Activated CD8-positive, alpha-beta memory T cell treated with anti-CD3 and anti-CD28 coated beads, Interleukin-2, amount 50 U/mL, for 24 hours (primary cell): ENCODE measurements around the gene MYO1B.

Experiments used
- DNase-seq: peaks from one replicate; pipeline ENCODE4 v3.0.0-alpha.2; 2020; ENCODE audit errors: extremely low read depth

The MYO1B gene

GRCh38 chr2:191358325-191359025, 113.3 kb downstream of the MYO1B start:
- no peak for DNase-seq

- no peak for DNase-seq
Measured at GRCh38 chr2:191359133-191359532, 113.9 kb downstream of the MYO1B start.

DNA sequence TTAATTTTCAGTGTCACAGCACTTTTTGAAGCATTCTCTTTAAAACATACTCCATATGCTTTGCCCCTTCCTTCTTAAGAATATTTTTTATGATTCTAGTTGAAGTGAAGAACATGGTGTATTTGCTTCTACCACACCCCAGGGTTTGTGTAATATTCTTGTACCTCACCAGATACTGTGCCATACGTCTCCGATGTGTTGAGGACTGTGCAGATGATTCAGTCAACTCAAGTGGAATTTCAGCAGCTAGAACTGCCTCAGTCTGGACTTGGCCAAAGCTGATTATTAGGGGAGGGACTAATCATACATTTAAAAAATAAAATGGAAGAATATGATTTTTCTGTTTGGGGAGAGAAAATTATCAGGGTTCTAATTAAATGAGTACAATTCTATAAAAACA, 115.7 kb downstream of the MYO1B start:
- no peak for DNase-seq

DNA sequence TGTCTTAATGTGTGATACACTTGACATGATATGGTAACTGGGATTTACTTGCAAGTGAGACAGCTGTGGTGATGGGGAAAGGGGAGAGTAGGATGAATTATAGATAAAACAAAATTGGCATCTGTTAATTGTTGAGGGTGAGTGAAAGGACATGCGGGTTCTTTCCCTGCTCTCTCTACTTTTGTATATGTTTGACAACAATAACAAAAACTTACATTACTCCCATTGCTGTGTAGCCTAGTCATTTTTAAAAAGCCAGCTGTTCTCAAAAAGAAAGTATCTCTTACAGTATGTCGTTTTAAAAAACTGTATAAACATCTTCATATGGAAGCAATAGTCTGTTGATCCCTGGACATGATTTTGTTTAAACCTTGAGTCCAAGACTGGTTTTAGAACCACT, 117.6 kb downstream of the MYO1B start:
- DNase-seq, result no peak

GRCh38 chr2:191363267-191363666, 118.1 kb downstream of the MYO1B start:
- DNase-seq, result no peak

DNA sequence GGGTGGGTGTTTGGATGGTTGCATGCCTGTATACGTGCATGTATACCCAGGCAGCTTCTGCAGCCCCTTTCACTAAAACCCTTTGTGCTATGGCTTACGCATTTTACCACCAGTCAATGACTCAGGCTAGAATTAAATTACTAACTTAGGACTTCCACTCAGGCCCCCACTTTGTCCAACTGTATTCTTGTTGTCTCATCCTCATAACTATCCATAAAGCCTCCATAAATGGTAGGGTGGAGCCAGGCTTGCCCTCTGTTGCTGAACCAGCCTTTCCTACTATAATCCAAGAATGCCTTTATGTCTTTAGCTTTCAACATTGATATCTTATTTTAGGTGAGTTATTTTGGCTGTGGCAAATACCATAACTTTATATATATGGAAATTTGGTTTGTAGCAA, 119.9 kb downstream of the MYO1B start:
- DNase-seq, result no peak

- no peak for DNase-seq
Measured at GRCh38 chr2:191366199-191366598, 121.0 kb downstream of the MYO1B start.

- no peak for DNase-seq
Measured at GRCh38 chr2:191369034-191369433, 123.8 kb downstream of the MYO1B start.

DNA sequence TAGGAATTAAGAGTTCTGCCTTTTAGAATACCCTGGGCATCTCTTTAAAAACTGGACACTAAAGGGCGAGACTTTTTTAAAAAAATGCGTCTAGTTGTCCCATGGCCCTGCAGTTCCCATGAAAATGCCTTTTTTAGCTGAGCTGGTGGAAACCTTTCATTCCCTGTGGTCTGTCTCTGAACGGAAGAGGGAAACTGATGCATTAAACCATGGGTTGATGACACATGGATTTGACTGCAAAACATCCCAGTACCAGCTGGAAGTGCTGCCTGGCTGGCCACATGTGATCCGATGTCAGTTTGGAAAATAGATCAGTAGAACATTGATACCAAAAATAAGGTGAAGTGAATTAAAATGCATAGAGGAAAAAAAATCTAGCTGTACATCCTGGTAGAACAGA, 129.2 kb downstream of the MYO1B start:
- DNase-seq, result no peak

GRCh38 chr2:191374939-191375338, 129.7 kb downstream of the MYO1B start:
- DNase-seq, result no peak

DNA sequence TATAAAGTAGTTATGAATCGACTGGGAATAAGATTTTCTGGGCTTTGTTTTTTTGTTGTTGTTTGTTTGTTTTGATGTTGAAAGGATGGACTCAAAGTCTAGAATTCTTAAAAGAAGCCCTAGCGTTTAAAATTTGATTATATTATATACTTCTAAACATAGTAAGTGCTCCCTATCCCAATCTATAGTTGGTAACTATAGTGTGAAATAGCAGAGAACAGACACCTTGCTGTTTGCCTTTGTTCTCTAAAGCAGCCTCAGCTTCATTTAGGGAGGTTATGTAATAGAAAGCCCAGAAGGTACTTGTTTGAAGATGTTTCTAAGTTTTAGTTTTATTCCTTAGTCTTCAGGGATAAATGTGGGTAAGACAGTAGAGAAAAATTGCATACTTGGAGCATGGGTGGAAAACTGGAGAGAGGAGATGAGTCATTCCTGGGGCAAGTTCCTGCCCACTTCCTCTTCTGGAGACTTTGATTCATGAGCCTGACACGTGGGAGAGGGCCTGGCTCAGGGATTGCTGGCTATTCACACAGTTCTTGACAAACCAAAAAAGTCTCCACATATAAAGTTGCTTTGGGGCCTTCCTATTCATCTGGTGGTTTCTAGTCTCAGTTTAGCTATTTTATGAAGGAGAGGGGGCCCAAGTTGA, 131.9 kb downstream of the MYO1B start:
- DNase-seq, result no peak

- DNase-seq, result no peak
Measured at GRCh38 chr2:191379375-191379774, 134.2 kb downstream of the MYO1B start.

DNA sequence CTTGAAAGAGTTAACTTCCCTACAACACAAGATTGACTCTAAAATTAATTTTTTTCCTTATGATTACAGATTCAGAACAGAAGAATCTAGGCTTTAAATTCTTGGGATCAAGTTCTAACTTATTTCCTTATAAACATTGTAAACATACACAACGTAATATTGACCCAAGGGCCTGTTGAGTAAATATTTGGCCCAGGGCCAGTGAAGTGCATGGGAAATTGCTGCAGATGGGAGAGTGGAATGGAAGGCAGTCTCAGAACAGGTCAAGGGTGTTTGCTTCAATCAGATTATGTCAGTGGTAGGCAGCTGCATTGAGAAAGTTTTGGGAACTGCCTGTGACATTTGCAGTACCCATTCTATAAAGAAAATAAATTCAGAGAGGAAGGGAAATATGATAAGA, 137.6 kb downstream of the MYO1B start:
- DNase-seq, result no peak

- DNase-seq, result no peak
Measured at GRCh38 chr2:191383486-191383885, 138.3 kb downstream of the MYO1B start.

- no peak for DNase-seq
Measured at GRCh38 chr2:191384829-191385228, 139.6 kb downstream of the MYO1B start.

DNA sequence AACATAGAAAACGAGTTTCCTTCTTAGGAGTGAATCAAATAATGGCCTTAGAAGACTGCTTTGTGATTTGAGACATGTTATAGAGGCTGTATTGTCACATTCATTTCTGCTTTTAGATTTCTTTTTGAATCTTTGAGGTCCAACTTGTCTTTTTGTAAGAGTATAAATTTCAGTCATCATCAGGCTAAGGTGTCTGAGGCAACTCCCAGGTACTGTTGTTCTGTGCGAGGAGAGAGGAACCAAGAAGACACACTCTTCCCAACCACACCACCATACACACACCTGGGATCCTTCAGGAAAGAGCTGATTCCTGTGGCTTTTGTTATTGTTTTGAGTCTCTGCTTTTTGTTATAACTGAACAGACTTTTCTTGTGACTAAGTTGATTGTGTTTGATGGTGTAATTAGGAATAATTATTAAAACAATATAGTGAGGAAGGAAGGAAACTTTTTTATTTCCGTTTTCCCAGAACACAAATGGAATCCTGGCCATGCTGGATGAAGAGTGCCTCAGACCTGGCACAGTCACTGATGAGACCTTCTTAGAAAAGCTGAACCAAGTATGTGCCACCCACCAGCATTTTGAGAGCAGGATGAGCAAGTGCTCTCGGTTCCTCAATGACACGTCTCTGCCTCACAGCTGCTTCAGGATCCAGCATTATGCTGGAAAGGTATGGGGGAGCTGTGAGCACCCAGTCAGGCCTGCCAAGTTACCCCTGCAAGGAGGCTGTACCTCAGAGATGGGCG, 140.4 kb downstream of the MYO1B start:
- no peak for DNase-seq

GRCh38 chr2:191386938-191387536, 141.8 kb downstream of the MYO1B start:
- no peak for DNase-seq

- DNase-seq, result no peak
Measured at GRCh38 chr2:191389288-191389687, 144.1 kb downstream of the MYO1B start.

- no peak for DNase-seq
Measured at GRCh38 chr2:191391171-191391570, 146.0 kb downstream of the MYO1B start.

GRCh38 chr2:191394043-191394442, 148.8 kb downstream of the MYO1B start:
- DNase-seq, result no peak

DNA sequence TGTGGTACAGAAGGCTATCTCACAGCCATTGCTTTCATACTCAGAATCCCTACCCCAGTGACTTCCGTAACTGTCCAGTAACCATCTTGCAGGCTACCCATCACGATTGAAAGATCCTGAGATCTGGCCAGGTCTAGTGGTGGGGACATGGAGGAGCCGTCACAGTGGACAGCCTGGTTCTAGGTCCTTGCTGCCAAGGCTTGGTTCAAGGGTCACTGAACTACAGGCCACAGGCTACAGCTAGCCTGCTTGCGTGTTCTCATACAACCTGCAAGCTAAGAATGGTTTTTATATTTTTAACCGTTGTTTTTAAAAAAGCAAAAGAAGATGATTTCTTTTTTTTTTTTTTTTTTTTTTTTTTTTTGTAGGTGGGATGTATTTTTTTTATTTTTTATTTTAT, 151.6 kb downstream of the MYO1B start:
- no peak for DNase-seq

DNA sequence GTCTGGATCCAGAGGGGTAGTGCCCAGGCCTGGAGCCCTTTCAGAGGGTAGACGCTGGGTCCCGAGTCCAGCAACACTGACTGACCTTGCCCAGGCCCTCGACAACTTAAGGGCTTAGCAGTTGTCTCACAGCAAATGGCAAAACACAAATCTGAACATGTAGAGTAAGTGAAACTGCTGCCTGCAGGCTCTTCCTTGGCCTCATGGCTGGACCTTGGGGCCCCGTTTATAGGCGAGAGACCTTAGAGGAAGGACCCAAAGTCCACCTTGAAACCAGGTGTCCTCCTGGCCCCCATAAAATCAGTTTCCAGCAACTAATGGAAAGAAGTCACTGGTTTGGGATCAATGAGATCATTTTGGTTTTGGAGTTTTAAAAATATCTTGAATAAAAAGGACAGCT, 154.4 kb downstream of the MYO1B start:
- DNase-seq, result no peak

DNA sequence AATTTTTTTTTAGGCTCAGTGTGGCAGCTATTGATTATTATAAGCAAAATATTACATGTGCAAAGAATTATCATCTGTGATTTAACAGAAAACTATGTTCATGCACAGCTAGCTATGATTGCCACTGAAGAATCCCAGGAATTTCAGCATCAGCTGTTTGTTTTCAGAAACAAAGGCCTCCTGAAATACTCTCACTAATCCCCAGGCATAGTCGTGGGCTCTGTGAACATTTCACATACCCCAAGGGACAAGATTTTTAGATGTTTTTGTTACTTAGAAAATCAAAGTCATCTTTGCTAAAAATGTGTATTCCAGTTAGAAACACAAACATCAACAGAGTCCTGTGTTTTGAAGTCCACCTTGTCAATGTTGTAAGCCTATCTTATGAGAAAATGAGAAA, 156.1 kb downstream of the MYO1B start:
- no peak for DNase-seq
